Suprapubic skin (tissue), 4 donors: ENCODE measurements around the gene ESRRB.

Experiments used
- CTCF ChIP-seq, 2 donors: fragments of 200-600 bp in 1 of 2; fragments of 450-650 bp in 1 of 2; sonication (generic) in 1 of 2; IDR thresholded peaks; one replicate each; pipeline ENCODE4 v1.5.1; 2016 to 2019; ENCODE audit warnings: antibody characterized with exemption in 2 of 2, mild to moderate bottlenecking in 1 of 2, moderate library complexity in 1 of 2
- EP300 ChIP-seq: sonication (generic); formaldehyde crosslinking; IDR thresholded peaks from one replicate; pipeline ENCODE4 v1.6.1; 2017; ENCODE audit warnings: antibody characterized with exemption
- POLR2A ChIP-seq, 2 donors: fragments of 450-650 bp; IDR thresholded peaks; one replicate each; pipeline ENCODE4 v1.6.1; 2017; ENCODE audit warnings: antibody characterized with exemption in 2 of 2, mild to moderate bottlenecking in 2 of 2, moderate library complexity in 2 of 2
- POLR2AphosphoS5 ChIP-seq, 3 donors: sonication (generic); formaldehyde crosslinking; IDR thresholded peaks; one replicate each; pipeline ENCODE4 v1.6.1; 2017; ENCODE audit warnings: antibody characterized with exemption in 3 of 3

GRCh38 chr14:76490111-76490510, 114.2 kb downstream of the ESRRB start:
- TF ChIP-seq CTCF (IDR thresholded peaks at IDR 0.05) (no peak), POLR2AphosphoS5 (IDR thresholded peaks at IDR 0.05) (no peak), POLR2A (IDR thresholded peaks at IDR 0.05) (no peak), EP300 (no peak)
